Right atrium auricular region (tissue), 2 donors: Measurements from ENCODE around the gene DNAH5. TPM values are rescaled to one million over a fixed set of nuclear protein-coding genes. Genes with fewer than 3 reads are reported as not detected.

Experiments used
- DNase-seq: peaks from one replicate; pipeline ENCODE4 v3.0.0-alpha.2; 2019; ENCODE audit warnings: low spot score
- H3K27ac ChIP-seq, 2 donors: fragments of 200-600 bp; sonication (generic); 1 replicate in 1 of 2; 2 replicates in 1 of 2; pipeline ENCODE4 v1.5.1; 2016 to 2019
- H3K27me3 ChIP-seq, 2 donors: fragments of 200-600 bp; sonication (generic); one replicate each; pipeline versions ENCODE4 v1.5.1 to v1.6.0; 2017 to 2019
- H3K36me3 ChIP-seq: fragments of 200-600 bp; sonication (generic); one replicate; pipeline ENCODE4 v1.5.1; 2016
- H3K4me1 ChIP-seq, 2 donors: fragments of 200-600 bp; sonication (generic); one replicate each; pipeline versions ENCODE4 v1.5.1 to v1.6.0; 2017 to 2019
- H3K4me3 ChIP-seq, 2 donors: fragments of 200-600 bp; sonication (generic); 1 replicate in 1 of 2; 2 replicates in 1 of 2; pipeline ENCODE4 v1.5.1; 2017 to 2019; ENCODE audit warnings: mild to moderate bottlenecking in 1 of 2, moderate library complexity in 1 of 2
- H3K9me3 ChIP-seq, 2 donors: fragments of 200-600 bp; sonication (generic); one replicate each; pipeline ENCODE4 v1.5.1; 2019
- total RNA-seq, 2 donors: library from RNA; depleted of rRNA; stranded (reverse); fragments of >200 nt; gene quantifications; one replicate each; pipeline ENCODE4 v1.1.0, GENCODE V29; 2016
- TF ChIP-seq, protein P1 (sequence below), 2 donors: fragments of 200-600 bp; sonication (generic); IDR thresholded peaks; one replicate each; pipeline ENCODE4 v1.5.1; 2019; ENCODE audit warnings: antibody characterized with exemption in 2 of 2

DNAH5 gene
- total RNA-seq, 2 donors from 2014 or later = 0.08 TPM; not detected in 1

DNA sequence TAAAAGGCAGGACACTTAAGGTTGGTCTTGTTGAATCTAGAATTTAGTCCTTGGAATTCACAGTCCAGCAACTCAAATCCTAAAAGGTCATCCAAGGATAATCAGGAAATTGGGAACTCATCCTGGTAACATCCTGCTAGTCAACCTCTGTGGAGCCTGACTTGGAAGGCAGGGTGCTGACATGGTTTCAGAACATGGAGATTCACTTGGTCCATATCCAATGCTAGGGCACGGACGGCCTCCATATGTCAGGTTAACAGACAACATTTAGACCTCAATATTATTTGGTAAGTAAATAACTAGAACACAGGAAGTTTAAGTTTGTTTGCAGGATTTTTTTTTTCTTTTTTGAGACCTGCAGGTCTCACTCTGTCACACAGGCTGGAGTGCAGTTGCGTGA, 783 bp upstream of the DNAH5 start:
- Histone ChIP-seq H3K9me3 (no peaks in the 10 kb centered on the region), H3K27ac (no peak overlapping the region), H3K4me3 (no peak overlapping the region), H3K36me3 (no peaks in the 10 kb centered on the region), H3K27me3 (no peaks in the 10 kb centered on the region), H3K4me1 (no peaks in the 10 kb centered on the region)
- TF ChIP-seq, protein P1, sequence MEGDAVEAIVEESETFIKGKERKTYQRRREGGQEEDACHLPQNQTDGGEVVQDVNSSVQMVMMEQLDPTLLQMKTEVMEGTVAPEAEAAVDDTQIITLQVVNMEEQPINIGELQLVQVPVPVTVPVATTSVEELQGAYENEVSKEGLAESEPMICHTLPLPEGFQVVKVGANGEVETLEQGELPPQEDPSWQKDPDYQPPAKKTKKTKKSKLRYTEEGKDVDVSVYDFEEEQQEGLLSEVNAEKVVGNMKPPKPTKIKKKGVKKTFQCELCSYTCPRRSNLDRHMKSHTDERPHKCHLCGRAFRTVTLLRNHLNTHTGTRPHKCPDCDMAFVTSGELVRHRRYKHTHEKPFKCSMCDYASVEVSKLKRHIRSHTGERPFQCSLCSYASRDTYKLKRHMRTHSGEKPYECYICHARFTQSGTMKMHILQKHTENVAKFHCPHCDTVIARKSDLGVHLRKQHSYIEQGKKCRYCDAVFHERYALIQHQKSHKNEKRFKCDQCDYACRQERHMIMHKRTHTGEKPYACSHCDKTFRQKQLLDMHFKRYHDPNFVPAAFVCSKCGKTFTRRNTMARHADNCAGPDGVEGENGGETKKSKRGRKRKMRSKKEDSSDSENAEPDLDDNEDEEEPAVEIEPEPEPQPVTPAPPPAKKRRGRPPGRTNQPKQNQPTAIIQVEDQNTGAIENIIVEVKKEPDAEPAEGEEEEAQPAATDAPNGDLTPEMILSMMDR (IDR thresholded peaks at IDR 0.05) = no peak
- DNase-seq = no peak

DNA sequence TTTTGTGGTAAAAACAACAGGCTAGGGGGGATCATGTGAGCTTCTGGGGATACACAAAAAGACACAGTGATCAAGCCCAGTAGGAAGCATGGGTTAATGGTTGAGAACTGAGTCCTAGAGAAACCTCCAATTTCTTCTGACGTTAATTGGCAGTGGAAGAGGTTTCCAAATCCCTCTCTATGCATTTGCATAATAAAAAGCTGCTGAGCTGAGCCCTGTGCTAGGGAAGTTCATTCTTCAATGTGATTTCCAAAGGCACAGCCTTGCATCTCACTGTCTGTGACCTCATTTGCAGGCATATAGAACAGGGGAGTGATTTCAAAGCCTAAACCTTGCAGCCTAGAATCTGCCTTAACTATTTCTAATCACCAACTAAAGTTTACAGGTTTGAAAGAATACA, 812 bp downstream of the DNAH5 start:
- no peak overlapping the region for H3K4me3 ChIP-seq
- no peak overlapping the region for H3K27ac ChIP-seq
- H3K36me3 ChIP-seq = no peaks in the 10 kb centered on the region
- no peaks in the 10 kb centered on the region for H3K4me1 ChIP-seq
- TF ChIP-seq, protein P1 (IDR thresholded peaks at IDR 0.05) = no peak
- no peaks in the 10 kb centered on the region for H3K9me3 ChIP-seq
- no peaks in the 10 kb centered on the region for H3K27me3 ChIP-seq
- no peak for DNase-seq

DNA sequence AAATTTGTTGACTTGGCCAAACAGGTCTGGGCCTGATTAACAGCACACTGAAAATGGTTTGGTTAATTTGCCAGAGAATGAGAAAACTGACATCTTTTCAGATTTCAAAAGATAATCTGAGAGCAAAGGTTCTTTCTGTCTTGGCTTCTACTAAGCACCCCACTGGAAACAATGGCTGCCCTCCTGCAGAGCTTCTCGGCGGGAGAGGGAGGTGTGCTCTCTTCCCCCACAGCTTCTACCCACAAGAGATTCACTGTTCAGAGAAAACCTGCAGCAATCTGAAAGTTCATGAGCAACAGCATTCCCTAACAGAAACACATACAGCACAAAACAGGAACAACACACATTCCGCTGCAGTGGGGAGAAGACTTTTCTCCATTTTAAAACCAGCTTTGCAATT, 3.0 kb downstream of the DNAH5 start:
- Histone ChIP-seq H3K27me3 (no peaks in the 10 kb centered on the region), H3K4me3 (no peak overlapping the region), H3K36me3 (no peaks in the 10 kb centered on the region), H3K27ac (no peak overlapping the region), H3K4me1 (no peaks in the 10 kb centered on the region), H3K9me3 (no peaks in the 10 kb centered on the region)
- TF ChIP-seq, protein P1 (IDR thresholded peaks at IDR 0.05) = no peak
- DNase-seq = no peak

DNA sequence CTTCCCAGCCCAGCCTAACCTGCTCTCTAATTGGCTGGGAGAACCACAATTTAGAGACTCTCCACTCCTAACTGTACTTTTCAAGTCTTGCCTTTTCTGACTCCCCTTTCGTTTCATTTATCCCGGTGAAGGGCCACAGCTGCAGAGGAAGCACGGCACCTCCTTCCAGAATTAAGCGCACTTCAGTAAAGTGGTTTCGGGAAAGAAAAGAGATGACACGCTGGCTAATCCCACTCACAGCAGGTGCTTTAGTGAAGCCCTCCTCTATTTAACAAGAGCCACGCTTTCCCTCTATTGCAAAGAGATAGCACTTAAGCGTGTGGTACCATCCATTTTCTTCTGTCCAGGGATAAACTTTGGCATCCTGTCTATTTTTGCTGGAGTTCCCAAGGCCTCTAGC, 4.8 kb downstream of the DNAH5 start:
- Histone ChIP-seq H3K36me3 (no peaks in the 10 kb centered on the region), H3K4me1 (no peaks in the 10 kb centered on the region), H3K27me3 (no peaks in the 10 kb centered on the region), H3K4me3 (no peak overlapping the region), H3K9me3 (no peaks in the 10 kb centered on the region), H3K27ac (no peak overlapping the region)
- DNase-seq = no peak
- TF ChIP-seq, protein P1 (IDR thresholded peaks at IDR 0.05) = no peak

DNA sequence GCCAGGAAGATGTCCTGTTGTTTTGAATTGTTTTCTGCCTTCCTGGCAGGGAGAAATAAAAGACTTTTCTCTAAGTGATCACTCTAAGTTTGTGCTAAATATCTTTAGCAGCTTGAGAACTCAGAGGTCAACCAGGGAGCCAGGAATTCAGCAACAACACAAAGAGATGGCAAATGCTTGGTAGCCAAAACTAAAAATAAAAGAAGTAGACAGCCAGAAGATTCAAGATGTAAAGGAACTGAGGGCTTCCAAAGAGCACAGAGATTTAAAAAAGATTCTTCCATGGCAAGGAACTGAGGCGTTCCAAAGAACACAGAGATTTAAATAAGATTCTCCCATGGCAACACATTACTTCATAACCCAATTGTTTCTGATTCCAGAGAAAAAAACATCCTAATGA, 9.6 kb downstream of the DNAH5 start:
- Histone ChIP-seq H3K27me3 (no peaks in the 10 kb centered on the region), H3K4me3 (no peak overlapping the region), H3K36me3 (no peaks in the 10 kb centered on the region), H3K4me1 (no peaks in the 10 kb centered on the region), H3K9me3 (peaks cover 0 to 19% of the 10 kb centered on the region in 2 donors), H3K27ac (no peak overlapping the region)
- TF ChIP-seq, protein P1 (IDR thresholded peaks at IDR 0.05) = no peak
- DNase-seq = no peak

DNA sequence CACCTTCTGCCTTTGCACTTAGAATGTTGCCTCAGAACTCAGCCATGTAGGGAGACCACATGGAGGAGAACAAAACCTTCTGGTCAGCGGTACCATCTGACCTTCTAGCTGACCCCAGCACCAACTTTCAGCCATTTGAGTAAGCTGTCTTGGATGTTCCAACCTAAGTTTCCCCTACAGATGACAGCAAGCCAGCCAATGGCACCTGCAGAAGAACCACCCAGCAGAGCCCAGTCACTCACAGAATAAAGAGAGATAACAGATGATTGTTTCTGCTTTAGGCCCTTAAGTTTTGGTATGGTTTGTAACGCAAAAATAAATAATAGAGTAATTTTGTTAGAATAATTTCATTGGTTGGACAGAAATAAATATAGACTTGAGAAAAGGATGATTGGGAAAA, 10.4 kb downstream of the DNAH5 start:
- no peak overlapping the region for H3K4me3 ChIP-seq
- TF ChIP-seq, protein P1 (IDR thresholded peaks at IDR 0.05) = no peak
- no peak overlapping the region for H3K27ac ChIP-seq
- H3K9me3 ChIP-seq = peaks cover 0 to 19% of the 10 kb centered on the region in 2 donors
- DNase-seq = no peak
- H3K27me3 ChIP-seq = no peaks in the 10 kb centered on the region
- H3K4me1 ChIP-seq = no peaks in the 10 kb centered on the region
- H3K36me3 ChIP-seq = no peaks in the 10 kb centered on the region
